ENCODE measurements around the gene UHRF1.
"Not testable (repeated sequence)": the region's sequence is repeated elsewhere in the genome, so short reads cannot be mapped to it uniquely, and the experiment has no call there.

UHRF1 gene

GRCh38 chr19:4930664-4931063 is 21.4 kb downstream of the UHRF1 start:
- DNase-seq (ENCODE audit: insufficient read length, low spot score) (no peak), FAIRE-seq (no peak)

GRCh38 chr19:4932711-4933110 is 23.4 kb downstream of the UHRF1 start:
- FAIRE-seq, result no peak
- no peak for DNase-seq (ENCODE audit: insufficient read length, low spot score)

GRCh38 chr19:4933528-4933927 is 24.2 kb downstream of the UHRF1 start:
- FAIRE-seq (no peak), DNase-seq (ENCODE audit: insufficient read length, low spot score) (no peak)

- no peak for DNase-seq (ENCODE audit: insufficient read length, low spot score)
- no peak for FAIRE-seq
Observed at GRCh38 chr19:4935444-4935843, 26.1 kb downstream of the UHRF1 start.

GRCh38 chr19:4937060-4937459 is 27.8 kb downstream of the UHRF1 start:
- FAIRE-seq (no peak), DNase-seq (ENCODE audit: insufficient read length, low spot score) (no peak)

- not testable (repeated sequence) for FAIRE-seq; DNase-seq (ENCODE audit: insufficient read length, low spot score)
Observed at GRCh38 chr19:4938461-4938860, 29.2 kb downstream of the UHRF1 start.

GRCh38 chr19:4939466-4939865 is 30.2 kb downstream of the UHRF1 start:
- FAIRE-seq (no peak), DNase-seq (ENCODE audit: insufficient read length, low spot score) (no peak)

GRCh38 chr19:4941638-4942169 is 32.4 kb downstream of the UHRF1 start:
- not testable (repeated sequence) for FAIRE-seq; DNase-seq (ENCODE audit: insufficient read length, low spot score)

GRCh38 chr19:4950650-4951049 is 41.3 kb downstream of the UHRF1 start:
- not testable (repeated sequence) for DNase-seq (ENCODE audit: insufficient read length, low spot score); FAIRE-seq

GRCh38 chr19:4951656-4952055 is 42.4 kb downstream of the UHRF1 start:
- FAIRE-seq (no peak), DNase-seq (ENCODE audit: insufficient read length, low spot score) (no peak)

GRCh38 chr19:4952945-4953344 is 43.6 kb downstream of the UHRF1 start:
- no peak for FAIRE-seq
- DNase-seq (ENCODE audit: insufficient read length, low spot score), result no peak

GRCh38 chr19:4954320-4955149 is 45.2 kb downstream of the UHRF1 start:
- not testable (repeated sequence) for FAIRE-seq

GRCh38 chr19:4955274-4955673 is 46.0 kb downstream of the UHRF1 start:
- FAIRE-seq (no peak), DNase-seq (ENCODE audit: insufficient read length, low spot score) (no peak)

More at GRCh38 chr19:4954320-4955149, 45.2 kb downstream of the UHRF1 start:
- not testable (repeated sequence) for DNase-seq (ENCODE audit: insufficient read length, low spot score)

- DNase-seq (ENCODE audit: insufficient read length, low spot score) (no peak), FAIRE-seq (no peak)
Observed at GRCh38 chr19:4957981-4958380, 48.7 kb downstream of the UHRF1 start.

- FAIRE-seq (no peak), DNase-seq (ENCODE audit: insufficient read length, low spot score) (no peak)
Observed at GRCh38 chr19:4962085-4962619, 52.9 kb downstream of the UHRF1 start.

GRCh38 chr19:4965061-4965460 is 55.8 kb downstream of the UHRF1 start:
- DNase-seq (ENCODE audit: insufficient read length, low spot score) (no peak), FAIRE-seq (no peak)

GRCh38 chr19:4966591-4966990 is 57.3 kb downstream of the UHRF1 start:
- DNase-seq (ENCODE audit: insufficient read length, low spot score), result no peak
- no peak for FAIRE-seq

GRCh38 chr19:4967738-4968461 is 58.6 kb downstream of the UHRF1 start:
- no peak for FAIRE-seq
- no peak for DNase-seq (ENCODE audit: insufficient read length, low spot score)

GRCh38 chr19:4968462-4969291 is 59.4 kb downstream of the UHRF1 start, which contains the start of gene KDM4B:
Gene KDM4B, plus strand, starts transcription at chr19:4969113. Its CDS starts 63,778 bp downstream, at chr19:5032891.
- DNase-seq (ENCODE audit: insufficient read length, low spot score), result peak; percentile 99
- FAIRE-seq, result peak; percentile 97

- FAIRE-seq, result no peak
- no peak for DNase-seq (ENCODE audit: insufficient read length, low spot score)
Observed at GRCh38 chr19:4969292-4969771, 60.0 kb downstream of the UHRF1 start.
